H1 (cell line): ENCODE results near the gene POLDIP3. TPM values are rescaled to one million over a fixed set of nuclear protein-coding genes. Genes with fewer than 3 reads are reported as not detected.

Source experiments
- EZH2 ChIP-seq: fragments of 200-600 bp; sonication (generic); IDR thresholded peaks from 2 replicates; pipeline ENCODE4 v1.7.1; 2012; ENCODE audit warnings: low read depth, mild to moderate bottlenecking, moderate library complexity, low read length, inconsistent platforms; ENCODE audit not compliant: severe bottlenecking
- POLR2AphosphoS5 ChIP-seq: IDR thresholded peaks from 2 replicates; pipeline ENCODE4 v1.6.1; 2011; ENCODE audit warnings: low read depth, low read length
- TEAD4 ChIP-seq: IDR thresholded peaks from 2 replicates; pipeline ENCODE4 v1.6.1; 2012; ENCODE audit warnings: low read depth, low read length, inconsistent platforms, mixed read lengths
- polyA plus RNA-seq, 7 experiments: library from polyadenylated mRNA; depleted of rRNA in 3 of 7; stranded (reverse) in 5 of 7; unstranded in 2 of 7; fragments of >200 nt in 5 of 7; fragments of 200-250 nt in 2 of 7; gene quantifications; 1 replicate in 5 of 7; 2 replicates in 1 of 7; 4 replicates in 1 of 7; pipeline versions ENCODE4 v1.2.1 to v1.2.3, GENCODE V29; 2011 to 2013; ENCODE audit warnings: missing spikeins in 2 of 7, mixed read lengths in 2 of 7
- total RNA-seq: library from RNA; stranded (reverse); fragmentation: NEBNext Ultra II Directional; extraction: Animal tissue kit (Norgen Biotek cat#: 25700); gene quantifications from 2 replicates; pipeline ENCODE4 v1.2.1, GENCODE V29; 2021
- TF ChIP-seq, protein P1 (sequence below): fragments of 300-600 bp; sonication (generic); IDR thresholded peaks from 2 replicates; pipeline ENCODE4 v1.7.1; 2012; ENCODE audit warnings: low read length, moderate library complexity, mild to moderate bottlenecking, inconsistent platforms; ENCODE audit not compliant: insufficient replicate concordance

POLDIP3 gene
- total and polyA plus RNA-seq, 2 of the 8 experiments (the other 6 are each of a cell fraction or from before 2014, with no cell fraction given): 43.5 to 84.6 TPM

DNA sequence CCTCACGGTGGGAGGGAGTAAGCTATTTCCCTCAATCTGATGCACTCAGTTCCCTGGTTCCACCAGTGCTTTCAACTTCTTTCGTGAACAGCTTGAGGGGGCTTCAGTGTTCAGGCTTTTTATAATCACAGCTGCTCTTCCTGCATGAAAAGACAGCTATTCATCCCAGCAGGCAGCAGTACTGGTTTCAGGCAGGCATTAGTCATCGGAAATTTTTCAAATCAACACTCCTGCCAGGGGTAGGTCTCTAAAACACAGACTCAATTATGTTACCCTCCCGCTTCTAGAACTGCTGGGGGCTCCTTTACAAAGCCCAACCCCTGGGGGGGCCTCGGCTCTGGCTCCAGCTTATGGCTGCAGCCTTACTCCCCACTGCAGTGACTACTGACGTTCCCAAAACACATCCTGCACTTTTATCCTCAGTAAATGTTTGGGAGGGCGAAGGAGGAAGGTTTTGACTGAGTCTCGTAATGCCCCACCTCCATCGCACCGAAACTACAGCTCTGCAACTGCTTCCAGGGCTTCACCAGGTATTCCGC, 5.8 kb downstream of the POLDIP3 start (continued):
- TF ChIP-seq, protein P1, sequence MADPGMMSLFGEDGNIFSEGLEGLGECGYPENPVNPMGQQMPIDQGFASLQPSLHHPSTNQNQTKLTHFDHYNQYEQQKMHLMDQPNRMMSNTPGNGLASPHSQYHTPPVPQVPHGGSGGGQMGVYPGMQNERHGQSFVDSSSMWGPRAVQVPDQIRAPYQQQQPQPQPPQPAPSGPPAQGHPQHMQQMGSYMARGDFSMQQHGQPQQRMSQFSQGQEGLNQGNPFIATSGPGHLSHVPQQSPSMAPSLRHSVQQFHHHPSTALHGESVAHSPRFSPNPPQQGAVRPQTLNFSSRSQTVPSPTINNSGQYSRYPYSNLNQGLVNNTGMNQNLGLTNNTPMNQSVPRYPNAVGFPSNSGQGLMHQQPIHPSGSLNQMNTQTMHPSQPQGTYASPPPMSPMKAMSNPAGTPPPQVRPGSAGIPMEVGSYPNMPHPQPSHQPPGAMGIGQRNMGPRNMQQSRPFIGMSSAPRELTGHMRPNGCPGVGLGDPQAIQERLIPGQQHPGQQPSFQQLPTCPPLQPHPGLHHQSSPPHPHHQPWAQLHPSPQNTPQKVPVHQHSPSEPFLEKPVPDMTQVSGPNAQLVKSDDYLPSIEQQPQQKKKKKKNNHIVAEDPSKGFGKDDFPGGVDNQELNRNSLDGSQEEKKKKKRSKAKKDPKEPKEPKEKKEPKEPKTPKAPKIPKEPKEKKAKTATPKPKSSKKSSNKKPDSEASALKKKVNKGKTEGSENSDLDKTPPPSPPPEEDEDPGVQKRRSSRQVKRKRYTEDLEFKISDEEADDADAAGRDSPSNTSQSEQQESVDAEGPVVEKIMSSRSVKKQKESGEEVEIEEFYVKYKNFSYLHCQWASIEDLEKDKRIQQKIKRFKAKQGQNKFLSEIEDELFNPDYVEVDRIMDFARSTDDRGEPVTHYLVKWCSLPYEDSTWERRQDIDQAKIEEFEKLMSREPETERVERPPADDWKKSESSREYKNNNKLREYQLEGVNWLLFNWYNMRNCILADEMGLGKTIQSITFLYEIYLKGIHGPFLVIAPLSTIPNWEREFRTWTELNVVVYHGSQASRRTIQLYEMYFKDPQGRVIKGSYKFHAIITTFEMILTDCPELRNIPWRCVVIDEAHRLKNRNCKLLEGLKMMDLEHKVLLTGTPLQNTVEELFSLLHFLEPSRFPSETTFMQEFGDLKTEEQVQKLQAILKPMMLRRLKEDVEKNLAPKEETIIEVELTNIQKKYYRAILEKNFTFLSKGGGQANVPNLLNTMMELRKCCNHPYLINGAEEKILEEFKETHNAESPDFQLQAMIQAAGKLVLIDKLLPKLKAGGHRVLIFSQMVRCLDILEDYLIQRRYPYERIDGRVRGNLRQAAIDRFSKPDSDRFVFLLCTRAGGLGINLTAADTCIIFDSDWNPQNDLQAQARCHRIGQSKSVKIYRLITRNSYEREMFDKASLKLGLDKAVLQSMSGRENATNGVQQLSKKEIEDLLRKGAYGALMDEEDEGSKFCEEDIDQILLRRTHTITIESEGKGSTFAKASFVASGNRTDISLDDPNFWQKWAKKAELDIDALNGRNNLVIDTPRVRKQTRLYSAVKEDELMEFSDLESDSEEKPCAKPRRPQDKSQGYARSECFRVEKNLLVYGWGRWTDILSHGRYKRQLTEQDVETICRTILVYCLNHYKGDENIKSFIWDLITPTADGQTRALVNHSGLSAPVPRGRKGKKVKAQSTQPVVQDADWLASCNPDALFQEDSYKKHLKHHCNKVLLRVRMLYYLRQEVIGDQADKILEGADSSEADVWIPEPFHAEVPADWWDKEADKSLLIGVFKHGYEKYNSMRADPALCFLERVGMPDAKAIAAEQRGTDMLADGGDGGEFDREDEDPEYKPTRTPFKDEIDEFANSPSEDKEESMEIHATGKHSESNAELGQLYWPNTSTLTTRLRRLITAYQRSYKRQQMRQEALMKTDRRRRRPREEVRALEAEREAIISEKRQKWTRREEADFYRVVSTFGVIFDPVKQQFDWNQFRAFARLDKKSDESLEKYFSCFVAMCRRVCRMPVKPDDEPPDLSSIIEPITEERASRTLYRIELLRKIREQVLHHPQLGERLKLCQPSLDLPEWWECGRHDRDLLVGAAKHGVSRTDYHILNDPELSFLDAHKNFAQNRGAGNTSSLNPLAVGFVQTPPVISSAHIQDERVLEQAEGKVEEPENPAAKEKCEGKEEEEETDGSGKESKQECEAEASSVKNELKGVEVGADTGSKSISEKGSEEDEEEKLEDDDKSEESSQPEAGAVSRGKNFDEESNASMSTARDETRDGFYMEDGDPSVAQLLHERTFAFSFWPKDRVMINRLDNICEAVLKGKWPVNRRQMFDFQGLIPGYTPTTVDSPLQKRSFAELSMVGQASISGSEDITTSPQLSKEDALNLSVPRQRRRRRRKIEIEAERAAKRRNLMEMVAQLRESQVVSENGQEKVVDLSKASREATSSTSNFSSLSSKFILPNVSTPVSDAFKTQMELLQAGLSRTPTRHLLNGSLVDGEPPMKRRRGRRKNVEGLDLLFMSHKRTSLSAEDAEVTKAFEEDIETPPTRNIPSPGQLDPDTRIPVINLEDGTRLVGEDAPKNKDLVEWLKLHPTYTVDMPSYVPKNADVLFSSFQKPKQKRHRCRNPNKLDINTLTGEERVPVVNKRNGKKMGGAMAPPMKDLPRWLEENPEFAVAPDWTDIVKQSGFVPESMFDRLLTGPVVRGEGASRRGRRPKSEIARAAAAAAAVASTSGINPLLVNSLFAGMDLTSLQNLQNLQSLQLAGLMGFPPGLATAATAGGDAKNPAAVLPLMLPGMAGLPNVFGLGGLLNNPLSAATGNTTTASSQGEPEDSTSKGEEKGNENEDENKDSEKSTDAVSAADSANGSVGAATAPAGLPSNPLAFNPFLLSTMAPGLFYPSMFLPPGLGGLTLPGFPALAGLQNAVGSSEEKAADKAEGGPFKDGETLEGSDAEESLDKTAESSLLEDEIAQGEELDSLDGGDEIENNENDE: no peak
- TF ChIP-seq TEAD4 (no peak), EZH2 (no peak), POLR2AphosphoS5 (0 out of 2 replicates have a peak, but pooled peaks have one; percentile 26)
